DND-41 (cell line): ENCODE results near the gene NOTCH4.

Experiments used
- EZH2 ChIP-seq: IDR thresholded peaks from 3 replicates; pipeline ENCODE4 v1.6.1; 2012; ENCODE audit warnings: borderline replicate concordance, low read depth, mild to moderate bottlenecking, moderate library complexity, low read length, inconsistent platforms; ENCODE audit not compliant: severe bottlenecking
- TF ChIP-seq, protein P1 (sequence below): IDR thresholded peaks from 2 replicates; pipeline ENCODE4 v1.5.1; 2012; ENCODE audit warnings: borderline replicate concordance, low read length, moderate library complexity, mild to moderate bottlenecking; ENCODE audit not compliant: poor library complexity, severe bottlenecking; ENCODE audit errors: extremely low read depth

- TF ChIP-seq, protein P1, sequence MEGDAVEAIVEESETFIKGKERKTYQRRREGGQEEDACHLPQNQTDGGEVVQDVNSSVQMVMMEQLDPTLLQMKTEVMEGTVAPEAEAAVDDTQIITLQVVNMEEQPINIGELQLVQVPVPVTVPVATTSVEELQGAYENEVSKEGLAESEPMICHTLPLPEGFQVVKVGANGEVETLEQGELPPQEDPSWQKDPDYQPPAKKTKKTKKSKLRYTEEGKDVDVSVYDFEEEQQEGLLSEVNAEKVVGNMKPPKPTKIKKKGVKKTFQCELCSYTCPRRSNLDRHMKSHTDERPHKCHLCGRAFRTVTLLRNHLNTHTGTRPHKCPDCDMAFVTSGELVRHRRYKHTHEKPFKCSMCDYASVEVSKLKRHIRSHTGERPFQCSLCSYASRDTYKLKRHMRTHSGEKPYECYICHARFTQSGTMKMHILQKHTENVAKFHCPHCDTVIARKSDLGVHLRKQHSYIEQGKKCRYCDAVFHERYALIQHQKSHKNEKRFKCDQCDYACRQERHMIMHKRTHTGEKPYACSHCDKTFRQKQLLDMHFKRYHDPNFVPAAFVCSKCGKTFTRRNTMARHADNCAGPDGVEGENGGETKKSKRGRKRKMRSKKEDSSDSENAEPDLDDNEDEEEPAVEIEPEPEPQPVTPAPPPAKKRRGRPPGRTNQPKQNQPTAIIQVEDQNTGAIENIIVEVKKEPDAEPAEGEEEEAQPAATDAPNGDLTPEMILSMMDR, result no peak
- TF ChIP-seq EZH2, result no peak
Measured at GRCh38 chr6:32189742-32190053, 34.2 kb downstream of the NOTCH4 start.
